ENCODE measurements around the gene TAMALIN. TPM values are rescaled to one million over a fixed set of nuclear protein-coding genes. Genes with fewer than 3 reads are reported as not detected.
A peak's percentile ranks its signal among the peaks of the same experiment; 100 is the strongest.

The TAMALIN gene
- polyA plus RNA-seq, 1 experiment, result 7.2 TPM

- TF ChIP-seq CTCF (IDR thresholded peaks at IDR 0.05; ENCODE audit: low read depth, low read length), result peak; percentile 83
- Histone ChIP-seq H3K9me3 (ENCODE audit: control insufficient read depth, insufficient read depth, low read length) (no peaks in the 10 kb centered on the region), H3K27me3 (ENCODE audit: control insufficient read depth, insufficient read depth, low read length) (no peaks in the 10 kb centered on the region), H3K4me3 (ENCODE audit: low read depth, low read length) (peak overlapping the region; percentile 5; the same call in 1 of the 2 replicates), H3K27ac (ENCODE audit: low read depth, low read length) (peak overlapping the region; percentile 79)
- POLR2A ChIA-PET, result no interaction called here
- CTCF ChIA-PET, result interaction anchor here (0.6 to 3.2 kb wide), 17 partner anchors 10 to 271 kb away, joined by 3 to 33 read pairs (median 5); no protein-coding TSS in a partner anchor
- no peak for DNase-seq (ENCODE audit: low read depth, low spot score)
Measured at GRCh38 chr12:51970904-51971646, 35.7 kb upstream of the TAMALIN start.

GRCh38 chr12:51971679-51972421 is 34.9 kb upstream of the TAMALIN start:
- CTCF ChIA-PET, result interaction anchor here (0.8 to 3.2 kb wide), 8 partner anchors 9 to 78 kb away, joined by 4 to 24 read pairs (median 9); no protein-coding TSS in a partner anchor
- POLR2A ChIA-PET, result no interaction called here
- Histone ChIP-seq H3K27me3 (ENCODE audit: control insufficient read depth, insufficient read depth, low read length) (no peaks in the 10 kb centered on the region), H3K9me3 (ENCODE audit: control insufficient read depth, insufficient read depth, low read length) (no peaks in the 10 kb centered on the region), H3K27ac (ENCODE audit: low read depth, low read length) (no peak overlapping the region), H3K4me3 (ENCODE audit: low read depth, low read length) (no peak overlapping the region)
- TF ChIP-seq CTCF (IDR thresholded peaks at IDR 0.05; ENCODE audit: low read depth, low read length), result no peak
- DNase-seq (ENCODE audit: low read depth, low spot score), result no peak

- Histone ChIP-seq H3K27me3 (ENCODE audit: control insufficient read depth, insufficient read depth, low read length) (no peaks in the 10 kb centered on the region), H3K4me3 (ENCODE audit: low read depth, low read length) (no peak overlapping the region), H3K27ac (ENCODE audit: low read depth, low read length) (no peak overlapping the region), H3K9me3 (ENCODE audit: control insufficient read depth, insufficient read depth, low read length) (no peaks in the 10 kb centered on the region)
- no peak for DNase-seq (ENCODE audit: low read depth, low spot score)
- TF ChIP-seq CTCF (IDR thresholded peaks at IDR 0.05; ENCODE audit: low read depth, low read length), result no peak
- CTCF ChIA-PET, result interaction anchor here (1.4 to 3.2 kb wide), 5 partner anchors 9 to 78 kb away, joined by 4 to 17 read pairs (median 13); no protein-coding TSS in a partner anchor
- POLR2A ChIA-PET, result no interaction called here
Measured at GRCh38 chr12:51972422-51972812, 34.3 kb upstream of the TAMALIN start.

- Histone ChIP-seq H3K9me3 (ENCODE audit: control insufficient read depth, insufficient read depth, low read length) (no peaks in the 10 kb centered on the region), H3K27ac (ENCODE audit: low read depth, low read length) (no peak overlapping the region), H3K4me3 (ENCODE audit: low read depth, low read length) (no peak overlapping the region), H3K27me3 (ENCODE audit: control insufficient read depth, insufficient read depth, low read length) (no peaks in the 10 kb centered on the region)
- ChIA-PET POLR2A (no interaction called here), CTCF (interaction anchor here (1.4 to 3.2 kb wide), 2 partner anchors 50 to 52 kb away, joined by 4 to 17 read pairs; no protein-coding TSS in a partner anchor)
- DNase-seq (ENCODE audit: low read depth, low spot score), result no peak
- TF ChIP-seq CTCF (IDR thresholded peaks at IDR 0.05; ENCODE audit: low read depth, low read length), result no peak
Measured at GRCh38 chr12:51972849-51973273, 33.9 kb upstream of the TAMALIN start.

GRCh38 chr12:51973560-51973959 is 33.2 kb upstream of the TAMALIN start:
- ChIA-PET CTCF (no interaction called here), POLR2A (no interaction called here)
- H3K9me3 ChIP-seq (ENCODE audit: control insufficient read depth, insufficient read depth, low read length), result no peaks in the 10 kb centered on the region
- no peak overlapping the region for H3K27ac ChIP-seq (ENCODE audit: low read depth, low read length)
- DNase-seq (ENCODE audit: low read depth, low spot score), result no peak
- H3K27me3 ChIP-seq (ENCODE audit: control insufficient read depth, insufficient read depth, low read length), result no peaks in the 10 kb centered on the region
- no peak for TF ChIP-seq CTCF (IDR thresholded peaks at IDR 0.05; ENCODE audit: low read depth, low read length)
- no peak overlapping the region for H3K4me3 ChIP-seq (ENCODE audit: low read depth, low read length)

Measured in AG04450 (cell line).